SIG-M5 treated with dmso at 0.1 percent for 504 hours (cell line): ENCODE data around the gene PDK4.
"Not testable (repeated sequence)": the region's sequence is repeated elsewhere in the genome, so short reads cannot be mapped to it uniquely, and the experiment has no call there.

ENCODE experiments used
- DNase-seq: peaks from one replicate; lab custom pipeline; 2025; ENCODE audit not compliant: unreplicated experiment; lab: John Stamatoyannopoulos, UW

The PDK4 gene

DNA sequence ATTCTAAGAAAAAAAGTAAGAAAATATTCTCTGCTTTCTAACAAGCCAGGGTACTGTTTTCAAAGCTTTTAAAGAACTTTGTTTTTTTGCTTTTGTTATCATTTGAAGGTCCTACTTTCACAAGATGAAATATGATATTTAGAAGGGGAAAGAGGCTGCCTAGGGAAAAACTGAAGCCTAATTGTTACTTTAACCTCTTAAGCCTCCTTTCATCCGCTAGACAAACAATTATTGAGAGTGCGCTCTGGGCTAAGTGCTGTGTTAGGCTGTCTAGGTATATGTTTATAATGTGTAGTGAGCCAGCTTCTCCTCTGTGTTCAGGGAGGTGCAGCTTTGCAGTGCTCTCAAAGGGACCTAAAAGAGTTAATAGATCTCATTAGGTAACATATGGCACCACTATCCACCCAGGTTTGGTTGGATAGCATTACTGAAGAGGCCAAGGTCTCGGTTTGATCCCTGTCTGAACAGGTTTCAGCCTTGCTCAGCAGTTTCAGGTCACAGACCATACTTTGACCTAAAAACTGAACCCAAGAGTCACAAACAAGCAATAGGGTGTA is 17.9 kb downstream of the PDK4 start:
- no peak for DNase-seq

DNA sequence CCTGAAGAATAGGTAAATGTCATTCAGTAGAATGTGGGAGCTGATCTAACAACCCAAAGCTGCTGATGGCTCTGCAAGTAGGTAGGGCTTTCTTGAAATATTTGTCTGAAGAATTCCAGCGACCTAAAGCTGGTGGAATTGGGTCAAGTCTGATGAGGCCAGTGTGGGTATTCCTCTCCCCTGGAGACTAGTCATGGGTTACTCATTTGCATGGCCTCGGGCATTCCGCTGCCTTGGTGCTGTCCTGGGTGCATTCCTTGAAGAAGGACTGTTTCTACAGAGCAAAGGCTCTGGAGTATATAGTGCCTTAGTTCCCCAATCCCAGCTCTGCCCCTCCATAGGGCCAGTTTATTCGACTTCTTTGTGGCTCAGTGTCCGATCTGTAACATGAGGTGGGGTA is 19.2 kb downstream of the PDK4 start:
- no peak for DNase-seq

DNA sequence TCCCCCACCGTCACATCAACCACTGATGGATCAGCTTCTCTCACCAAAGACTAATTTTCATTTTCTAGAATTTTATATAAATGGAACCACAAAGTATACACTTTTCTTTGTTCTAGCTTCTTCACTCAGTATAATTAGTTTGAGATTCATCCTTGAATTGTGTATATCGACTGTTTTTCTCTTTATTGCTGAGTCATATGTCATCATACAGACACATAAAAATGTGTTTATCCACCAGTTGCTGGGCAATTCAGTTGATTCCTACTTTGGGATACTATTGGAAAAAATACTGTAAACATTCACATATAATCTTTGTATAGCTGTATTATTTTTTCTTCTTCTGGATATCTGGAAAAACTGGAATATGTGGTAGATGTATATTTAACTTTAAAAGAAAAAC is 26.6 kb downstream of the PDK4 start:
- no peak for DNase-seq

DNA sequence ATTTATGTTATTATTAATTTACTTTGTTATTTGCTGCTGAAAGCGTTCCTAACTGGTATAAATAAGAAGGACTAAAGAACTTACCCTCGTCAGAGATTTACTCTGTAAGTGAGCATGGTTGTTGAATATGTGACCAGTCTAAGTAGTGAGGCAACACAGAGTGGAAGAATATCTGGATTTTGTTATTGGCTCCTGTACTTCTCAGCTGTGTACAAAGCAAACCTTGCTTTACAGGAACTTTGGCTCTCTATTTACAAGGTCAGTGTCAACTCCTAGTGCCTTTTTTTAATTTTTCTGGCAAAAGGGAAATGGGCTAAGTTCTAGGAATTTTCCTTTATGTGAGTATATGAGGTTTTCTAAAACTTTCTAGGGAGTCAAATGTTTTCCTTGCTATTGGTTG is 35.6 kb downstream of the PDK4 start:
- DNase-seq: no peak

DNA sequence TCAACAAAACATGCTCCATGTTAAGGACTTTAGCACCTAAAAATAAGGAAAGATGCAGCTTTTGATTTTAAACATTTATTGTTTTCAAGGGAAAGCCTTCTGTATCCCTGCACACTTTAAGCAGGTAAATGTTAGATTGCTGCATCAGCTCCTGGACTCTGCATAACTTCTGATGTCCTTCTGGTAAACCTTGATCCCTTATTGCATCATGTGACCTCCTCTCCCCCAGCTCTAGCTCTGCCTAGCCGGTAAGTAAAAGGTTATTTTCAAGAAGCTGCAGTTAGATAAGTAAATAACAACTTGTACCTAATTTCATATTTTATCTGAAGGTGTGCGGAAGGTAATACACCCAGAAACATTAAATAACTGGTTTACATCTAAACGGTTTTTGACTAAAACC is 37.5 kb downstream of the PDK4 start:
- DNase-seq: no peak

DNA sequence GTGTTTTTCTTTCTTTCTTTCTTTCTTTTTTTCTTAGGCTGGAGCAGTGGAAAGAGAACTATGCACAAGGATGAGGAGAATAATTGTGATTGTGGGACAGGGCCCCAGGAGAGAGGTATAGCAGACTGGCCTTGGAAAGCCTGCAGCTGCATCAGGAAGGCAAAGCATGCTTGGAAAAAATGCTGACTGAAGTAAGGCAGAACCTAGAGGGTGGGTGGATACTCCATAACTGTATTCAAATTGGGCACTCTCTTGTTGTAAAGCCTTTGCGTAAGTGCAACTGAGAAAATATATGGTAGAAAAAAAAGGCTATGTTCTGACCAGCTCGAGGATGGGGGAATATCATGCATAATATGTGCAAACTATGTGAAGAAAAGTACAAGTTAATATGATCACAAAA is 39.5 kb downstream of the PDK4 start:
- no peak for DNase-seq

DNA sequence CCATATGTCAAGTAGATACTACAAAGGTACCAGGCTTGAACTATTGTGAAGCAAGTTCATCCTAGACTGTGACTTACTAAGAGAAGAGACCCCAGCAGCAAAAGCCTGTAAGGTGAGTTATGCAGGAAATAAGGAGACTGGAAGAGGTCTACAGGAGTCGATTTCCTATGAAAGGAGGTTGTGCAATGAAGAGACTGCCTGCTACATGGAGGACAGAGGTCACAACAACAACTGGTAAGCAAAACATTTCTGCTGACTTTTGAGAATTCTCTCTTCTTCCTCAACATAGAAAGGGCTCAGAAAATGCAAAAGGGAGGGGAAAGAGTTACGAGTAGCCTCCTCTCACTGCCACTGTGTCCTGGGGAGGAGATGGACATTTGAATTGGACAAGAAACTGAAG is 42.4 kb downstream of the PDK4 start:
- DNase-seq: no peak

DNA sequence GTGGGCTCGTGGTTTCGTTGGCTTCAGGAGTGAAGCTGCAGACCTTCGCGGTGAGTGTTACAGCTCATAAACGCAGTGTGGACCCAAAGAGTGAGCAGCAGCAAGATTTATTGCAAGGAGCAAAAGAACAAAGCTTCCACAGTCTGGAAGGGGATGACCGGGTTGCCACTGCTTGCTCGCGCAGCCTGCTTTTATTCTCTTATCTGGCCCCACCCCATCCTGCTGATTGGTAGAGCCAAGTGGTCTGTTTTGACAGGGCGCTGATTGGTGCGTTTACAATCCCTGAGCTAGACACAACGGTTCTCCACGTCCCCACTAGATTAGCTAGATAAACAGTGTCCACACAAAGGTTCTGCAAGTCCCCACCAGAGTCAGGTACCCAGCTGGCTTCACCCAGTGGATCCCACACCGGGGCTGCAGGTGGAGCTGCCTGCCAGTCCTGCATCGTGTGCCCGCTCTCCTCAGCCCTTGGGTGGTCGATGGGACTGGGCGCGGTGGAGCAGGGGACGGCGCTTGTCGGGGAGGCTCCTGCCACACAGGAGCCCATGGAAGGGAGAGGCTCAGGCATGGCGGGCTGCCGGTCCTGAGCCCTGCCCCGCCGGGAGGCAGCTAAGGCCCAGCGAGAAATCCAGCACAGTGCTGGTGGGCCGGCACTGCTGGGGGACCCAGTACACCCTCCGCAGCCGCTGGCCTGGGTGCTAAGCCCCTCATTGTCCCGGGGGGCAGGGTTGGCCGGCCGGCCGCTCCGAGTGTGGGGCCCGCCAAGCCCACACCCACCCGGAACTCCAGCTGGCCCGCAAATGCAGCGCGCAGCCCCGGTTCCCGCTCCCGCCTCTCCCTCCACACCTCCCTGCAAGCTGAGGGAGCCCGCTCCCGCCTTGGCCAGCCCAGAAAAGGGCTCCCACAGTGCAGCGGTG is 44.0 kb downstream of the PDK4 start:
- DNase-seq: not testable (repeated sequence)

DNA sequence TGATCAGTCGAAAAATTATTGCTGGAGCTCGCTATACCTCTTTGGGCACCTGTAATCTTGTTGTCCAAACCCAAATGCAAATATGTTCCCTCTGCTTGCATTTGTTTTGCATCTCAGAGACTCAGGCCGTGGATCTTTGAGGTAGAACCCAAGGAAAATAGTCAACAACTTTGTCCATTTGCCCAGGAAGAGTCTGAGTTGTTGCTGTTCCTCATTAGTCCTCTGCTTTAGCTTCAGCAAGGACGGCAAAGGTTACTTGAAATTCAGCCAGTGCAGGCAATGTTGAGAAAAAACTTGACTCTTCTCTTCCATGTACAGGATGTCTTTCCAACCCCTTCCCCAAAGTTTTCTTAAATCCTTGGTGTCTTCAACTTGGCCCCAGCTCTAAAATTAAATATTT is 45.8 kb downstream of the PDK4 start:
- DNase-seq: no peak

DNA sequence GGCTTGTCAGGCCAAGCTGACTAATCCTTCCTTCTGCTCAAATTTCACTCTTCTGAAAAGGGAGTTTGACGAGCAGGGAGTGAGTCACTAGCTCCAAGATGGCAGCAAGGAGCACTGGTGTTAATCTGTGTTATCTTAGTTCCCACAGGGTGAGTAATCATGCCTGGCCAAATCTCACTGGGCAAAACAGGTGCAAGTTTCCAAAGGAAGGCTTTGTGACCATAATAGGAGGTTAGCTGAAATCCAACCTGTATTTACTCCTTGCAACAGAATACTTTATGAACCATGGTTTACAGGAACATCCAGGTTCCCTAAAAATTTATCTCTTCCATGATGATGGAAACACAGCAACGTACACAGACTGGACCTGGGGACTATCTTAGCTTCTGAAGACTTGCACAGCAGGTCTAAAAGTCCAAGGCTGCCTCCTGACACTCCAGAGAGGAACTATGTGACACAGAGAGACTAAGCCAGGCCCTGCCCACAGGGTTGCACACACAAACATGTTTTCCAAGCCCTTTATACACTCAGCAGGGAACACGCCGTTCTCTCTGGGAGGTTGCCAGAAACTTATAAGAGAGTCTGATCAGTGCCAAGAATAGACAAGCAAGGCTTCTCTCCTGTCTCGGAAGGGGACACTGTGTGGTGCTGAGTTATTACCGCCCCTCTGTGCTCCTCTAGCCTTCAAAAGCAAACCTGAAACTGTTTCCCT is 46.3 kb downstream of the PDK4 start:
- DNase-seq: peak; percentile 7

DNA sequence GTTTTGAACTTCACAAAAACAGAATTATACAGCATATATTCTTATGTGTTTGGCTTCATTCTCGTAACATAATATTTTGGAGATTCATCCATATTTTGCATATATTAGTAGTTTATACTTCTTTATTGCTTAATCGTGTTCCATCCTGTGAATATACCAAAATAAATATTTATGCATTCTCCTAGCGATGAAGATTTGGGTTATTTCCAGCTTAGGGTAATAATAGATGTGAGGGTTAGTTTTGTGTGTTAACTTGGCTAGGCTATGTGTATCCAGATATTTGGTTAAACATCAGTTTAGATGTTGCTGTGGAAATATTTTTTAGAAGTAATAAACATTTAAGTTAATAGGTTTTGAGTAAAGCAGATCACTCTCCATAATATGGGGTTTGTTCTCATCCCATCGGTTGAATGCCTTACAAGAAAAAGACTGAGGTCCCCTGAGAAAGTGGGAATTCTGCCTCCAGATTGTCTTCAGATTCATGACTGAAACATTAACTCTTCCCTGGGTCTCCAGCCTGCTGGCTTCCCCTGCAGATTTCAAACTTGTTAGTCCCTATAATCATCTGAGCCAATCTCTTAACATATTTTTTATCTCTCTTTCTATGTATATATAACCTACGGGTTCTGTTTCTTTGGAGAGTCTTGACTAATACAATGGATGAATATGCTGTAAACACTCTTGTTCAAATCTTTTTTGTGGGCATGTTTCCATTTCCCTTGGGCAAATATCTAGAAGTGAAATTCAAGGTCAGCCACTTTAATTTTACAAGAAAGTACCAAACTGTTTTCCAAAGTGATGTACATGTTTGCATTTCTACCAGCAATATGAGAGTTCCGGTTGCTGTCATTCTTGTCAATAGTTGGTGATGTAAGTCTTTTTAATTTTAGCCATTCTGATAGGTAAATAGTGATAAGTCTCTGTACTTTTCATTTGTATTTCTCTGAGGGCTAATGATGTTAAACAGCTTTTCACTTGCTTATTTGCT is 48.7 kb downstream of the PDK4 start:
- DNase-seq: no peak

DNA sequence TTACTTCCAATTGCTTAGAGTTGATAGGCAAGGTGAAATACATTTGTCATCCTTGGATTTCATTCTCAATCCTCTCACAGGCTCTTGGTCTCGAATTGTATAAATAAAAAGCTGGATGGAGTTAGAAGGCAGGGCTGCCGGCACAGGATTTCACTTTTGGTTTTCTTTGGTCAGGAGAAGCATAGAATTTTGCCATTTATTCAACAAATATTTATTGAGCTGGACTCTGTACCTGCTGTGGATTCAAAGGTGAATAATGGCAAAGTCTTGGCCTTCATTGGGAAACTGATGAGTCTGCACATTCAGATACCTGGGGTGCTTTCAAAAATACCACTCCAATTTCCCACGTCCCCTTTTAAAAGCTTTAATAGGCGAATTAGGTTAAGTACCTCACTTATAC is 49.7 kb downstream of the PDK4 start:
- DNase-seq: no peak

DNA sequence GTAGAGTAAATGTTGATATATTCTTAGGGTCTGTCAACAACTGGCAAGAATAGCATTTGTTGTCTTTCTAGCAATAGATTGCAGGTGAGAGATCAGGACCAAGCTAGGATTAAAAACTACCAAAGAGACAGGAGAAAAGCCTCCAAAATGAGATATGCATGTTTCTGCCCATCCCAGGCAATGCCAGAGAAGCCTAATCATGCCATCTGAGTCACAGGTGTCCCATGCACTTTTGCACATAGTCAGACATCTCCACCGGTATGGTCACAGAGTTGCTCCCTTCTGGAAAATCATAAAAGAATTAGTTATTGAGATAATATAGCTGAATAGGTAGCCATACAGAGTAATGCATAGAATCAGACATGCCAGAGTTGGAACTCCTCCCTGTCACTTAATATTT is 50.6 kb downstream of the PDK4 start:
- no peak for DNase-seq

DNA sequence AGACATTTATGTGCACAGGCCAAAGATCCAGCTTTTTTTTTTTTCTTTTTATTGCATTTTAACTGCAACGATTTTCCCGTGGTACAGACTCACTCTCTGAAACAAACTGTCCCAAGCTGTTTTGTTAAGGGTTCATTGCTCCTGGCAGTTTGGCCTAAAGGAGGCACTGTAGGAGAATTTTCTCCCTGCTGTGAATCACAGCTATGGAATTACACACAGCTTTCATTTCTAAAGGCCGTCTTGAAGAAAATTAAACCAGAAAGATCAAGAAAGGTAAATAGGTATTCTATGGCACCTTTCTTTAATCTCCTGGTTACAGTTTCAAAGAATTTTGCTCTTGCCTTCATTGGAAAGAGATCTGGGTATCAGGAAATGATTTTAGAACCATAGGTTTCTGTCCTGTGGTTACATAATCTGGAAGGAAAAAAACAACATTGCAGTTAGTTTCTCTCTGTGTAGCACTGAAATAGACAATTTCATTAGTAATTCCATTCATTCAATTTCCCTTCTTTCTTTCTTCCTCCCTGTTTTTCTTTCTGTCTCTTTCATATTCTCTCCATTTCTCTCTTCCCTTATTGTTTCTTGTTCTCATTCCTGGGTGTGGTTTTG is 51.2 kb downstream of the PDK4 start:
- DNase-seq: peak; percentile 7

DNA sequence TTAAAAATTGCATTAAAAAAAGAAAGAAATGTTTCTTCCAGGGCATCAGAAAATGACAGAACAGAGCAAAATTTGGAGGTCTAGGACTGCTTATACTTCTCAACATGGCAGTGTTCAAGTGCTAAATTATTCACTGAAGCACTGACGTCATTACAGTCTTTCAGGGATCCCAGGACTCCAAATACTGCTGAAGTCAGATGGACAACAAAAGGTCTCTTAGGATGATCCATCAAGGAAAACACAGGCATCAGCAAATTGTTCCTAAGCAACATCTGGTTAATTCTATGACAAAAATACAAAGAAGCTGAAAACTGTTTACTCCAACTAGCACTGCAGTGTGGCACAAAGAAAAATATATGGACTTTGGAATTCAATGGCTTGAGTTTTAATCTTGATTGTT is 52.1 kb downstream of the PDK4 start:
- DNase-seq: no peak

DNA sequence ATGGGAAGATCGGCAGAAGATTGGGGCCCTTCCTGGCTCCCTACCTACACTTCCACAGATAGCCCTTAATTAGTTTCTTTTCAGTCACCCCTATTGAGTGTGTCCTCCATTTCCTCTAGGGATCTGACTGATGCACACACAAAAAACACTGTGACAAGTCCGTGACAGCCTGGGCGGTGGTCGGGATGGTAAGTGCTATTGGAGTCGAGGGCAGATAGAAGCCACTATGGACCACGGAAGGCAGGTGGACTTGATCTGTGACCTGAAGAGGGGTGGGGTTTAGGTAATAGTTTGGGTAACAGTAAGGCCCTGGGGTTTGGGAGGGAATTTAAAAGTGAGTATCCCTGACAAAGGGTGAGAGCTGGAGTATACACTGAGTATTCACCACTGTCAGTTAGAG is 53.0 kb downstream of the PDK4 start:
- DNase-seq: no peak

DNA sequence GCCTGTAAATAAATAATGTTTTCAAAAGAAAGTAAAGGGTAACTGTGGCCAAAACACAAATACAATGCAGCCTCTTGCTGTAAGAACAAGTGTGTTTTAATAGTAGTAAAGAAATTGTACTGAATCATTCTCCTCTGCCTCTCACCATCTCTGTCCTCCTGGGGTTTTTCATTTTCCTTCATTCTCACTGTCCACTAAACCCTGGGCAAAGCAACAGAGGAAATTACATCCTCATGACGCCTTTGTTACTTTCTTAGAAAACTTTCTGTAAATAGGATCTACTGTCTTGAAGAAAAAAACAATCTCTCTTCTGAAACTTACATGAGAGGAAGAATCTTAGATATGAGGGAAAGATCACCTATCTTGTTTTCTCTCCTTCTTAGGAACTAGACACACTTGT is 56.0 kb downstream of the PDK4 start:
- no peak for DNase-seq

DNA sequence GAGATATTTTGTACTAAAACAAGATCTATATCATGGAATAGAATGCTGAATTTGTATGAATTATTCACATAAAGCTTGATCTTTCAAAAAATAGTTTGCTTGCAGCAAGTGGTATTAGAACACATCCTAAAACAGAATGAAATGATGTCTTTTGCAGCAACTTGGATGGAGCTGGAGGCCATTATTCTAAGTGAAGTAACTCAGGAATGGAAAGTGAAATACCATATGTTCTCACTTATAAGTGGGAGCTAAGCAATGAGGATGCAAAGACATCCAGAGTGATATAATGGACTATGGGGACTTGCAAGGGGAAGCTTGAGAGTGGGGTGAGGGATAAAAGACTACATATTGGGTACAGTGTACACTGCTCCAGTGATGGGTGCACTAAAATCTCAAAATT is 56.9 kb downstream of the PDK4 start:
- DNase-seq: no peak

DNA sequence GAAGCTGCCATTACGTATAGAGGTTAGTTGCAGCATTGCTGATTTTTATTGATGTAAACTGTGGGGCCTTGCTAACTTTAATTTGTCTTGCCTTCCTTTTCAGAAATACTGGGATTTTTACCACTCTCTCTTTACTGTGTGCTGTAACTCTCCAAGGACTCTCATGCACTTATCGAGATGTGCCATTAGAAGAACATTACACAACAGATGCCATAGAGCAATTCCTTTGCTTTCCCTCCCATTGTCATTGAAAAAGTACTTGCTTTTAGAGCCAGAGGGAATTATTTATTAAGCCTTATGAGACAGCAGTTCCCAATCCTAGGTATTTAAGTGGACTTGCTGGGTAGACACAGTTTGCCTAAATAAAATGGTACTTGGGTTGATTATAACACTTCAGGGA is 58.8 kb downstream of the PDK4 start:
- no peak for DNase-seq

DNA sequence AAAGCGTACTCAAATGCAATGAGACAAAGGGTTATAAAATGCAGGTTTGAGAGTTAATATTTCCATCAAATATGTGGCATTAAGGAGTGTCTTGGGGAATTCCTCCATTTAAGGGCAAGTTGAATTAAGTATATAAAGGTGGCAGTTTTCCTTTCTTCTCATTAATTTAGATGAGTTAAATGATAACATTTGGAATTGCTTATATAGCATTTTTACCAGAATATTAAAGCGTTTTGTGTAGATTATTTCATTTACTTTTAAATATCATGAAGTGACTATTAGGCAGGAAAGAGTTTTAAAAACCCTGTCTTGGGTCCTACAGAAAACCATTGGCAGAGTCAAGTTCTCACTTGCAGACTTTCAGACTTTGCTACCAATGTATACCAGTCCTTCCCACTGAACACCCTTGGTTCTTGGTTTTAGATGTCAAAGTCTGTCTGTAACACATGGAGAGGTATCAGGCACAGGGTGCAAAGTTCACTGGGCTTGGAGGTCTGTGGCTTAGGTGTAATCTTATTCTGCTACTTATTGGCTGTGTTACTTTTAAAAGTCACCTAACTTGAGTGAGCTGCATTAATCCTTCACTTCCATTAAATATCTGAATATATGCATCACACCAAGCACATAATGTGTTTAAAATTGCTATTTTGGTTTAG is 59.5 kb downstream of the PDK4 start:
- no peak for DNase-seq
